HEK293 (cell line): ENCODE results near the gene TCHHL1.

Experiments
- AEBP2 ChIP-seq: fragments of 450-650 bp; formaldehyde crosslinking; IDR thresholded peaks from 2 replicates; pipeline ENCODE4 v1.5.1; 2016; ENCODE audit warnings: missing biosample characterization, missing genetic modification characterization, borderline replicate concordance
- BCL11A ChIP-seq: fragments of 450-650 bp; formaldehyde crosslinking; IDR thresholded peaks from 2 replicates; pipeline ENCODE4 v1.5.1; 2016; ENCODE audit warnings: low read depth, missing biosample characterization, missing genetic modification characterization
- HOXD13 ChIP-seq: sonication (generic); formaldehyde crosslinking; IDR thresholded peaks from 2 replicates; pipeline ENCODE4 v1.8.0; 2022; ENCODE audit warnings: missing genetic modification reagents, borderline replicate concordance
- KLF8 ChIP-seq: fragments of 450-650 bp; formaldehyde crosslinking; IDR thresholded peaks from 2 replicates; pipeline ENCODE4 v1.5.1; 2016; ENCODE audit warnings: missing biosample characterization, missing genetic modification characterization
- KLF9 ChIP-seq: fragments of 450-650 bp; formaldehyde crosslinking; IDR thresholded peaks from 2 replicates; pipeline ENCODE4 v1.5.1; 2016; ENCODE audit warnings: missing biosample characterization, missing genetic modification characterization, low read depth
- PRDM2 ChIP-seq: fragments of 450-650 bp; formaldehyde crosslinking; IDR thresholded peaks from 2 replicates; pipeline ENCODE4 v1.5.1; 2016; ENCODE audit warnings: missing biosample characterization, missing genetic modification characterization, borderline replicate concordance
- SALL2 ChIP-seq: fragments of 450-650 bp; formaldehyde crosslinking; IDR thresholded peaks from 2 replicates; pipeline ENCODE4 v1.5.0; 2017; ENCODE audit warnings: missing biosample characterization, mild to moderate bottlenecking, missing genetic modification characterization, borderline replicate concordance
- ZBTB8A ChIP-seq: fragments of 450-650 bp; formaldehyde crosslinking; IDR thresholded peaks from 2 replicates; pipeline ENCODE4 v1.5.1; 2016; ENCODE audit warnings: missing biosample characterization, missing genetic modification characterization
- ZFHX2 ChIP-seq: fragments of 450-650 bp; formaldehyde crosslinking; conservative IDR thresholded peaks from 2 replicates; pipeline ENCODE4 v1.5.1; 2016; ENCODE audit warnings: missing biosample characterization, missing genetic modification characterization
- ZNF138 ChIP-seq: fragments of 450-650 bp; formaldehyde crosslinking; IDR thresholded peaks from 2 replicates; pipeline ENCODE4 v1.5.1; 2016; ENCODE audit warnings: missing biosample characterization, missing genetic modification characterization, borderline replicate concordance
- ZNF155 ChIP-seq: fragments of 450-650 bp; formaldehyde crosslinking; IDR thresholded peaks from 2 replicates; pipeline ENCODE4 v1.5.1; 2016; ENCODE audit warnings: missing biosample characterization, missing genetic modification characterization
- ZNF19 ChIP-seq: fragments of 450-650 bp; formaldehyde crosslinking; IDR thresholded peaks from 2 replicates; pipeline ENCODE4; 2016; ENCODE audit warnings: missing biosample characterization, missing genetic modification characterization, low read depth
- ZNF211 ChIP-seq: fragments of 450-650 bp; formaldehyde crosslinking; IDR thresholded peaks from 2 replicates; pipeline ENCODE4 v1.5.1; 2016; ENCODE audit warnings: low read depth, missing biosample characterization, missing genetic modification characterization
- ZNF274 ChIP-seq, 2 experiments: fragments of 200-500 bp in 1 of 2; fragments of 450-650 bp in 1 of 2; sonication (Bioruptor generic) in 1 of 2; formaldehyde crosslinking in 1 of 2; IDR thresholded peaks; 2 replicates each; pipeline versions ENCODE4 v1.5.1 to v1.6.1; 2014 to 2016; ENCODE audit warnings: borderline replicate concordance in 1 of 2, inconsistent platforms in 1 of 2, low read length in 1 of 2, missing biosample characterization in 1 of 2, missing genetic modification characterization in 1 of 2
- ZNF302 ChIP-seq: fragments of 450-650 bp; formaldehyde crosslinking; IDR thresholded peaks from 2 replicates; pipeline ENCODE4 v1.5.1; 2016; ENCODE audit warnings: missing biosample characterization, missing genetic modification characterization, low read depth
- ZNF324 ChIP-seq: fragments of 450-650 bp; formaldehyde crosslinking; IDR thresholded peaks from 2 replicates; pipeline ENCODE4 v1.5.1; 2016; ENCODE audit warnings: missing biosample characterization, missing genetic modification characterization
- ZNF350 ChIP-seq: fragments of 450-650 bp; formaldehyde crosslinking; IDR thresholded peaks from 2 replicates; pipeline ENCODE4 v1.5.0; 2017; ENCODE audit warnings: missing biosample characterization, mild to moderate bottlenecking, missing genetic modification characterization
- ZNF404 ChIP-seq: fragments of 450-650 bp; formaldehyde crosslinking; IDR thresholded peaks from 2 replicates; pipeline ENCODE4 v1.5.1; 2017; ENCODE audit warnings: missing biosample characterization, missing genetic modification characterization
- ZNF48 ChIP-seq: fragments of 450-650 bp; formaldehyde crosslinking; IDR thresholded peaks from 2 replicates; pipeline ENCODE4 v1.5.1; 2016; ENCODE audit warnings: missing biosample characterization, missing genetic modification characterization
- ZNF585B ChIP-seq: fragments of 450-650 bp; formaldehyde crosslinking; IDR thresholded peaks from 2 replicates; pipeline ENCODE4 v1.5.1; 2016; ENCODE audit warnings: missing biosample characterization, missing genetic modification characterization
- ZNF670 ChIP-seq: fragments of 450-650 bp; formaldehyde crosslinking; IDR thresholded peaks from 2 replicates; pipeline ENCODE4 v1.5.1; 2016; ENCODE audit warnings: missing biosample characterization, missing genetic modification characterization, low read depth
- ZNF692 ChIP-seq: fragments of 450-650 bp; formaldehyde crosslinking; IDR thresholded peaks from 2 replicates; pipeline ENCODE4 v1.5.1; 2016; ENCODE audit warnings: missing biosample characterization, missing genetic modification characterization
- ZNF830 ChIP-seq: fragments of 450-650 bp; IDR thresholded peaks from 2 replicates; pipeline ENCODE4 v1.5.0; 2018; ENCODE audit warnings: missing biosample characterization, missing genetic modification characterization, low read depth, mild to moderate bottlenecking, moderate library complexity
- TF ChIP-seq, protein P1 (sequence below): fragments of 450-650 bp; formaldehyde crosslinking; IDR thresholded peaks from 2 replicates; pipeline ENCODE4 v1.5.1; 2016; ENCODE audit warnings: missing biosample characterization, missing genetic modification characterization, low read depth
- TF ChIP-seq, protein P2 (sequence below): fragments of 450-650 bp; formaldehyde crosslinking; IDR thresholded peaks from 2 replicates; pipeline ENCODE4 v1.5.1; 2016; ENCODE audit warnings: missing biosample characterization, missing genetic modification characterization

TCHHL1 gene

GRCh38 chr1:152112101-152112884 is 23.4 kb upstream of the TCHHL1 start (continued):
- TF ChIP-seq AEBP2 (tag by site-specific recombination) (no peak), ZNF324 (tag by site-specific recombination) (no peak), ZNF302 (tag by site-specific recombination) (no peak), KLF8 (tag by site-specific recombination) (no peak), ZNF211 (no peak), ZFHX2 (0 out of 2 replicates have a peak, but pooled peaks have one; percentile 26), ZNF274 (IDR thresholded peaks at IDR 0.05; ENCODE audit: low read length) (no peak), ZNF274 (tag by site-specific recombination; IDR thresholded peaks at IDR 0.05; ENCODE audit: borderline replicate concordance) (no peak), ZNF19 (tag by site-specific recombination) (no peak), HOXD13 (CRISPR knock-in tag) (no peak), KLF9 (tag by site-specific recombination) (no peak), BCL11A (tag by site-specific recombination) (no peak), PRDM2 (tag by site-specific recombination) (no peak), ZNF670 (tag by site-specific recombination) (no peak), ZNF830 (tag by site-specific recombination) (no peak), ZNF692 (no peak), ZNF404 (tag by site-specific recombination) (no peak), SALL2 (tag by site-specific recombination) (no peak), ZNF585B (tag by site-specific recombination) (no peak), ZBTB8A (tag by site-specific recombination) (no peak), ZNF350 (tag by site-specific recombination) (no peak), ZNF48 (tag by site-specific recombination) (no peak), ZNF138 (no peak), ZNF155 (tag by site-specific recombination) (no peak)
- TF ChIP-seq, protein P1, sequence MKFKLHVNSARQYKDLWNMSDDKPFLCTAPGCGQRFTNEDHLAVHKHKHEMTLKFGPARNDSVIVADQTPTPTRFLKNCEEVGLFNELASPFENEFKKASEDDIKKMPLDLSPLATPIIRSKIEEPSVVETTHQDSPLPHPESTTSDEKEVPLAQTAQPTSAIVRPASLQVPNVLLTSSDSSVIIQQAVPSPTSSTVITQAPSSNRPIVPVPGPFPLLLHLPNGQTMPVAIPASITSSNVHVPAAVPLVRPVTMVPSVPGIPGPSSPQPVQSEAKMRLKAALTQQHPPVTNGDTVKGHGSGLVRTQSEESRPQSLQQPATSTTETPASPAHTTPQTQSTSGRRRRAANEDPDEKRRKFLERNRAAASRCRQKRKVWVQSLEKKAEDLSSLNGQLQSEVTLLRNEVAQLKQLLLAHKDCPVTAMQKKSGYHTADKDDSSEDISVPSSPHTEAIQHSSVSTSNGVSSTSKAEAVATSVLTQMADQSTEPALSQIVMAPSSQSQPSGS (tag by site-specific recombination) = no peak
- TF ChIP-seq, protein P2, sequence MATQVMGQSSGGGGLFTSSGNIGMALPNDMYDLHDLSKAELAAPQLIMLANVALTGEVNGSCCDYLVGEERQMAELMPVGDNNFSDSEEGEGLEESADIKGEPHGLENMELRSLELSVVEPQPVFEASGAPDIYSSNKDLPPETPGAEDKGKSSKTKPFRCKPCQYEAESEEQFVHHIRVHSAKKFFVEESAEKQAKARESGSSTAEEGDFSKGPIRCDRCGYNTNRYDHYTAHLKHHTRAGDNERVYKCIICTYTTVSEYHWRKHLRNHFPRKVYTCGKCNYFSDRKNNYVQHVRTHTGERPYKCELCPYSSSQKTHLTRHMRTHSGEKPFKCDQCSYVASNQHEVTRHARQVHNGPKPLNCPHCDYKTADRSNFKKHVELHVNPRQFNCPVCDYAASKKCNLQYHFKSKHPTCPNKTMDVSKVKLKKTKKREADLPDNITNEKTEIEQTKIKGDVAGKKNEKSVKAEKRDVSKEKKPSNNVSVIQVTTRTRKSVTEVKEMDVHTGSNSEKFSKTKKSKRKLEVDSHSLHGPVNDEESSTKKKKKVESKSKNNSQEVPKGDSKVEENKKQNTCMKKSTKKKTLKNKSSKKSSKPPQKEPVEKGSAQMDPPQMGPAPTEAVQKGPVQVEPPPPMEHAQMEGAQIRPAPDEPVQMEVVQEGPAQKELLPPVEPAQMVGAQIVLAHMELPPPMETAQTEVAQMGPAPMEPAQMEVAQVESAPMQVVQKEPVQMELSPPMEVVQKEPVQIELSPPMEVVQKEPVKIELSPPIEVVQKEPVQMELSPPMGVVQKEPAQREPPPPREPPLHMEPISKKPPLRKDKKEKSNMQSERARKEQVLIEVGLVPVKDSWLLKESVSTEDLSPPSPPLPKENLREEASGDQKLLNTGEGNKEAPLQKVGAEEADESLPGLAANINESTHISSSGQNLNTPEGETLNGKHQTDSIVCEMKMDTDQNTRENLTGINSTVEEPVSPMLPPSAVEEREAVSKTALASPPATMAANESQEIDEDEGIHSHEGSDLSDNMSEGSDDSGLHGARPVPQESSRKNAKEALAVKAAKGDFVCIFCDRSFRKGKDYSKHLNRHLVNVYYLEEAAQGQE (tag by site-specific recombination) = no peak; the same call in 1 of the 2 replicates
